Liver (tissue), 3 donors: ENCODE measurements around the gene ROBO2.

ENCODE experiments used
- EGR1 ChIP-seq, 2 donors: IDR thresholded peaks; 2 replicates each; pipeline ENCODE4 v1.6.1; 2016 to 2018; ENCODE audit warnings: antibody characterized with exemption in 2 of 2, low read depth in 2 of 2
- FOXA1 ChIP-seq: IDR thresholded peaks from 2 replicates; pipeline ENCODE4 v1.6.1; 2016; ENCODE audit warnings: antibody characterized with exemption
- GABPA ChIP-seq, 2 donors: IDR thresholded peaks in 1 of 2; conservative IDR thresholded peaks in 1 of 2; 2 replicates each; pipeline ENCODE4 v1.6.1; 2016; ENCODE audit warnings: antibody characterized with exemption in 2 of 2, mild to moderate bottlenecking in 1 of 2, moderate library complexity in 1 of 2
- HNF4G ChIP-seq: IDR thresholded peaks from 2 replicates; pipeline ENCODE4 v1.6.1; 2016; ENCODE audit warnings: antibody characterized with exemption
- NR2F2 ChIP-seq: IDR thresholded peaks from 2 replicates; pipeline ENCODE4 v1.6.1; 2016; ENCODE audit warnings: antibody characterized with exemption
- RAD21 ChIP-seq, 2 donors: IDR thresholded peaks; 2 replicates each; pipeline ENCODE4 v1.6.1; 2016; ENCODE audit warnings: antibody characterized with exemption in 2 of 2, mild to moderate bottlenecking in 2 of 2
- SP1 ChIP-seq: IDR thresholded peaks from 2 replicates; pipeline ENCODE4 v1.6.1; 2018; ENCODE audit warnings: antibody characterized with exemption, mild to moderate bottlenecking
- TAF1 ChIP-seq: conservative IDR thresholded peaks from 2 replicates; pipeline ENCODE4 v1.6.1; 2016; ENCODE audit warnings: antibody characterized with exemption, mild to moderate bottlenecking
- TF ChIP-seq, protein P1 (sequence below): fragments of 150-350 bp; IDR thresholded peaks from 2 replicates; pipeline ENCODE4 v1.5.1; 2017; ENCODE audit warnings: improper control_type of control experiment, low read depth, low read length; ENCODE audit not compliant: missing input control
- TF ChIP-seq, protein P2 (sequence below): IDR thresholded peaks from 2 replicates; pipeline ENCODE4 v1.6.1; 2016; ENCODE audit warnings: antibody characterized with exemption
- TF ChIP-seq, protein P3 (sequence below): IDR thresholded peaks from 2 replicates; pipeline ENCODE4 v1.6.1; 2016; ENCODE audit warnings: antibody characterized with exemption, mild to moderate bottlenecking
- donor health status: healthy.
- donor health status: healthy.

DNA sequence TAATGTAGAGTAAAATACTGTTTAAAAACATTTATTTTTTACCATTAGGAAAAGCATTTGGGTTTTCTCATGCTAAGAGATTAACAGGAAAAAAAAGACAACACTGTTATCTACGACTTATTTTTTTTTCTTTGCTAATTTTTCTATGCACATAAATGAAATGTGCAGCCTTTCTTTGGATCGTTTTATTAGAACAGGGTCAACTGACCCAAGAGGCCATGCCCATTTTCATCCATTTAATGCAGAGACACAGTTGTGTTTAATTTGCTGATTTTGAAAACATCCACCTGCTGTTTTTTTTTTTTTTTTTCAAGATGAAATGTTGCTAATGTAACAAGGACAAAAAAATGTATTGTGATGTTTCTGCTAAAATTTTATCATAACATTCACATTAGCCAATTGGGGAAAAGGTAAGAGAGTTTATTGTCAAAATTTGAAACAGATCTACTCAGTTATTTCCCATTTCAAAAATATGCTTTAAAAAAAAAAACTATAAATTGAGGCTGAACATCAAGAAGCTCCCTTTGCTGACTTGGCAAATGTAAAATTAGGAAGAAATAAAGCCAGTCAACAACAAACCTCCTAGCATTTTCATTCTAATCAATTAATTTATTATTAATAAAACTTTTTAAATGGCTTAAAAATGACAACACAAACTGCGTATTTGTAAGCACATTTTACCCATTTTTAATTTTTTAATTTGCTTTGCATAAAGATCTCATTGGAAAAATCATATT lies 485.2 kb downstream of the ROBO2 start:
- TF ChIP-seq GABPA (IDR thresholded peaks at IDR 0.05 in 1 of 2, conservative IDR thresholded peaks at IDR 0.05 in 1 of 2) = no peak
- TF ChIP-seq EGR1 (IDR thresholded peaks at IDR 0.05; ENCODE audit: low read depth in 2 of 2) = no peak
- TF ChIP-seq, protein P1, sequence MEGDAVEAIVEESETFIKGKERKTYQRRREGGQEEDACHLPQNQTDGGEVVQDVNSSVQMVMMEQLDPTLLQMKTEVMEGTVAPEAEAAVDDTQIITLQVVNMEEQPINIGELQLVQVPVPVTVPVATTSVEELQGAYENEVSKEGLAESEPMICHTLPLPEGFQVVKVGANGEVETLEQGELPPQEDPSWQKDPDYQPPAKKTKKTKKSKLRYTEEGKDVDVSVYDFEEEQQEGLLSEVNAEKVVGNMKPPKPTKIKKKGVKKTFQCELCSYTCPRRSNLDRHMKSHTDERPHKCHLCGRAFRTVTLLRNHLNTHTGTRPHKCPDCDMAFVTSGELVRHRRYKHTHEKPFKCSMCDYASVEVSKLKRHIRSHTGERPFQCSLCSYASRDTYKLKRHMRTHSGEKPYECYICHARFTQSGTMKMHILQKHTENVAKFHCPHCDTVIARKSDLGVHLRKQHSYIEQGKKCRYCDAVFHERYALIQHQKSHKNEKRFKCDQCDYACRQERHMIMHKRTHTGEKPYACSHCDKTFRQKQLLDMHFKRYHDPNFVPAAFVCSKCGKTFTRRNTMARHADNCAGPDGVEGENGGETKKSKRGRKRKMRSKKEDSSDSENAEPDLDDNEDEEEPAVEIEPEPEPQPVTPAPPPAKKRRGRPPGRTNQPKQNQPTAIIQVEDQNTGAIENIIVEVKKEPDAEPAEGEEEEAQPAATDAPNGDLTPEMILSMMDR = no peak
- TF ChIP-seq, protein P2, sequence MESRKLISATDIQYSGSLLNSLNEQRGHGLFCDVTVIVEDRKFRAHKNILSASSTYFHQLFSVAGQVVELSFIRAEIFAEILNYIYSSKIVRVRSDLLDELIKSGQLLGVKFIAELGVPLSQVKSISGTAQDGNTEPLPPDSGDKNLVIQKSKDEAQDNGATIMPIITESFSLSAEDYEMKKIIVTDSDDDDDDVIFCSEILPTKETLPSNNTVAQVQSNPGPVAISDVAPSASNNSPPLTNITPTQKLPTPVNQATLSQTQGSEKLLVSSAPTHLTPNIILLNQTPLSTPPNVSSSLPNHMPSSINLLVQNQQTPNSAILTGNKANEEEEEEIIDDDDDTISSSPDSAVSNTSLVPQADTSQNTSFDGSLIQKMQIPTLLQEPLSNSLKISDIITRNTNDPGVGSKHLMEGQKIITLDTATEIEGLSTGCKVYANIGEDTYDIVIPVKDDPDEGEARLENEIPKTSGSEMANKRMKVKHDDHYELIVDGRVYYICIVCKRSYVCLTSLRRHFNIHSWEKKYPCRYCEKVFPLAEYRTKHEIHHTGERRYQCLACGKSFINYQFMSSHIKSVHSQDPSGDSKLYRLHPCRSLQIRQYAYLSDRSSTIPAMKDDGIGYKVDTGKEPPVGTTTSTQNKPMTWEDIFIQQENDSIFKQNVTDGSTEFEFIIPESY = no peak
- no peak for TF ChIP-seq TAF1
- no peak for TF ChIP-seq RAD21 (IDR thresholded peaks at IDR 0.05)
- no peak for TF ChIP-seq NR2F2
- no peak for TF ChIP-seq FOXA1
- no peak for TF ChIP-seq HNF4G
- no peak for TF ChIP-seq SP1
- TF ChIP-seq, protein P3, sequence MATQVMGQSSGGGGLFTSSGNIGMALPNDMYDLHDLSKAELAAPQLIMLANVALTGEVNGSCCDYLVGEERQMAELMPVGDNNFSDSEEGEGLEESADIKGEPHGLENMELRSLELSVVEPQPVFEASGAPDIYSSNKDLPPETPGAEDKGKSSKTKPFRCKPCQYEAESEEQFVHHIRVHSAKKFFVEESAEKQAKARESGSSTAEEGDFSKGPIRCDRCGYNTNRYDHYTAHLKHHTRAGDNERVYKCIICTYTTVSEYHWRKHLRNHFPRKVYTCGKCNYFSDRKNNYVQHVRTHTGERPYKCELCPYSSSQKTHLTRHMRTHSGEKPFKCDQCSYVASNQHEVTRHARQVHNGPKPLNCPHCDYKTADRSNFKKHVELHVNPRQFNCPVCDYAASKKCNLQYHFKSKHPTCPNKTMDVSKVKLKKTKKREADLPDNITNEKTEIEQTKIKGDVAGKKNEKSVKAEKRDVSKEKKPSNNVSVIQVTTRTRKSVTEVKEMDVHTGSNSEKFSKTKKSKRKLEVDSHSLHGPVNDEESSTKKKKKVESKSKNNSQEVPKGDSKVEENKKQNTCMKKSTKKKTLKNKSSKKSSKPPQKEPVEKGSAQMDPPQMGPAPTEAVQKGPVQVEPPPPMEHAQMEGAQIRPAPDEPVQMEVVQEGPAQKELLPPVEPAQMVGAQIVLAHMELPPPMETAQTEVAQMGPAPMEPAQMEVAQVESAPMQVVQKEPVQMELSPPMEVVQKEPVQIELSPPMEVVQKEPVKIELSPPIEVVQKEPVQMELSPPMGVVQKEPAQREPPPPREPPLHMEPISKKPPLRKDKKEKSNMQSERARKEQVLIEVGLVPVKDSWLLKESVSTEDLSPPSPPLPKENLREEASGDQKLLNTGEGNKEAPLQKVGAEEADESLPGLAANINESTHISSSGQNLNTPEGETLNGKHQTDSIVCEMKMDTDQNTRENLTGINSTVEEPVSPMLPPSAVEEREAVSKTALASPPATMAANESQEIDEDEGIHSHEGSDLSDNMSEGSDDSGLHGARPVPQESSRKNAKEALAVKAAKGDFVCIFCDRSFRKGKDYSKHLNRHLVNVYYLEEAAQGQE = no peak
